ENCODE data around the gene ZMYND15. TPM values are rescaled to one million over a fixed set of nuclear protein-coding genes. Genes with fewer than 3 reads are reported as not detected.

The ZMYND15 gene
- total and polyA plus RNA-seq, 2 of the 13 experiments (the other 11 are each of a cell fraction or from before 2014, with no cell fraction given): 0.24 to 2.7 TPM

- TF ChIP-seq PRDM10 (CRISPR knock-in tag; IDR thresholded peaks at IDR 0.05; ENCODE audit: low read depth): no peak
- peak; percentile 85 for TF ChIP-seq ZNF563 (CRISPR knock-in tag; IDR thresholded peaks at IDR 0.05)
- peak; percentile 13; the same call in 1 of the 2 replicates for TF ChIP-seq POLR2AphosphoS5 (IDR thresholded peaks at IDR 0.05; ENCODE audit: low read depth, low read length)
- TF ChIP-seq ZNF652 (CRISPR knock-in tag; IDR thresholded peaks at IDR 0.05; ENCODE audit: borderline replicate concordance, low read depth): no peak
- TF ChIP-seq ATF2 (CRISPR knock-in tag; IDR thresholded peaks at IDR 0.05): 0 out of 2 replicates have a peak, but pooled peaks have one; percentile 43
- peak; percentile 59; the same call in 1 of the 2 replicates for TF ChIP-seq MTA1 (CRISPR knock-in tag; IDR thresholded peaks at IDR 0.05; ENCODE audit: borderline replicate concordance)
- peak; percentile 52; the same call in 1 of the 2 replicates for TF ChIP-seq ZNF768 (CRISPR knock-in tag; IDR thresholded peaks at IDR 0.05)
- TF ChIP-seq ZNF672 (CRISPR knock-in tag; IDR thresholded peaks at IDR 0.05): peak; percentile 81; the same call in 1 of the 2 replicates
- 0 out of 2 replicates have a peak, but pooled peaks have one; percentile 82 for TF ChIP-seq PREB (CRISPR knock-in tag; IDR thresholded peaks at IDR 0.05)
- peak; percentile 82; the same call in 1 of the 2 replicates for TF ChIP-seq ZNF446 (CRISPR knock-in tag; IDR thresholded peaks at IDR 0.05)
- no peak for TF ChIP-seq SIN3B (IDR thresholded peaks at IDR 0.05; ENCODE audit: low read length)
- no peak for TF ChIP-seq SRF (IDR thresholded peaks at IDR 0.05; ENCODE audit: low read depth, low read length)
- peak; percentile 24; the same call in 1 of the 2 replicates for TF ChIP-seq ZFP90 (CRISPR knock-in tag; IDR thresholded peaks at IDR 0.05; ENCODE audit: borderline replicate concordance)
- no peak for TF ChIP-seq HHEX (CRISPR knock-in tag; IDR thresholded peaks at IDR 0.05)
- 0 out of 2 replicates have a peak, but pooled peaks have one; percentile 80 for TF ChIP-seq REL (CRISPR knock-in tag; conservative IDR thresholded peaks at IDR 0.05)
- TF ChIP-seq KDM4B (CRISPR knock-in tag; IDR thresholded peaks at IDR 0.05): no peak
- TF ChIP-seq SOX6 (IDR thresholded peaks at IDR 0.05): no peak
- no peak for TF ChIP-seq SOX6 (CRISPR knock-in tag; IDR thresholded peaks at IDR 0.05)
- TF ChIP-seq ZNF879 (CRISPR knock-in tag; IDR thresholded peaks at IDR 0.05): 0 out of 2 replicates have a peak, but pooled peaks have one; percentile 62
- peak; percentile 58; the same call in 1 of the 2 replicates for TF ChIP-seq TARDBP (CRISPR knock-in tag; IDR thresholded peaks at IDR 0.05)
- no peak for TF ChIP-seq ZFP1 (CRISPR knock-in tag; IDR thresholded peaks at IDR 0.05)
- TF ChIP-seq ATF7-NPFF (CRISPR knock-in tag; IDR thresholded peaks at IDR 0.05; ENCODE audit: low read depth): peak; percentile 95
- TF ChIP-seq ZNF441 (CRISPR knock-in tag; IDR thresholded peaks at IDR 0.05; ENCODE audit: borderline replicate concordance): 0 out of 2 replicates have a peak, but pooled peaks have one; percentile 80
- TF ChIP-seq ZNF33A (CRISPR knock-in tag; IDR thresholded peaks at IDR 0.05; ENCODE audit: borderline replicate concordance): no peak
- no peak for TF ChIP-seq CC2D1A (CRISPR knock-in tag; IDR thresholded peaks at IDR 0.05)
- no peak for TF ChIP-seq DR1 (CRISPR knock-in tag; IDR thresholded peaks at IDR 0.05)
Measured at GRCh38 chr17:4789951-4790704, 50.5 kb downstream of the ZMYND15 start (continued).
